NCI-H2196 treated with DMSO at 0.1 percent for 48 hours (cell line): ENCODE results near the gene KLHDC10.
"Not testable (repeated sequence)": the region's sequence is repeated elsewhere in the genome, so short reads cannot be mapped to it uniquely, and the experiment has no call there.

Experiments used
- DNase-seq: peaks from one replicate; lab custom pipeline; 2025; ENCODE audit not compliant: unreplicated experiment; lab: John Stamatoyannopoulos, UW

The KLHDC10 gene

GRCh38 chr7:130153211-130153908 is 83.0 kb downstream of the KLHDC10 start:
- no peak for DNase-seq

GRCh38 chr7:130154131-130154500 is 83.8 kb downstream of the KLHDC10 start:
- DNase-seq, result no peak

DNA sequence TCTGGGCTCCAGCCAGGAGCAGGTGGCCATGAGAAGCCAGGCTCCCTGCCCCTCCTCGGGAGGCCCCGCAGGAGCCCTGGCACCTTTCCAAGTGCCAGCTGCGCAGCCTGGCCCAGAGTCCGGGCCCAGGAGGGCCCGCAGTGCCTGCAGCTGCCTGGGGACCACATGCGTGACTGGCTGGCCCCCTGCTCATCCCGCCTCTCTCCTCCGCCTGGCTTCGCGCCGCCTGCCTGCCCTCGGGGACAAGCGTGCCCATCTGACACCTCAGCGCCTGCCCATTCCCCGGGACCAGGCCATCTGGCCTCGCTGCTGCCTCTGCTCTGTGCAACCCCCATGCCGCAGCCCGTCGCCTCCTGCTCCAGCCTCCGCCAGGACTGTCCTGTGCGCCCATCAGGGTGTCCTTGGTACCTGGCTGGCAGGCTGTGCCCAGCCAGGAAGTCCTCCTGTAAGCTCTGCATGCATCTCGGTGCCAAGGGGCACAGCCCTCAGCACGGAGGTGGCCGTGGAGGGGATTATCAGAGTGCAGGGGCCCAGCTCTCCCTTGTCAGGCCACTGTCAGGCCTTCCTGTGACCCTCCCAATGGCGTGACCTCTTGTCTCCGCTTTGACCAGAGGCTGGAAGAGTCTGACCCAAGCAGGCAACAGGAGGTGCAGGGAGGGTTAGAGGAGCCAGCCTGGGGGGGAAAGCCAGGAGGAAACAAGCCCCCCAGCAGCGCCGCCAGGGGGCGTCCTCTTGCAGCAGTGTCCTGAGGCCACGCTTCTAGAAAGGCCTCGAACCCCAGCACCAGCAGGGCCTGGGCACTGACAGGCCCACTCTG is 84.4 kb downstream of the KLHDC10 start:
- peak; percentile 50 for DNase-seq

- DNase-seq, result no peak
Observed at GRCh38 chr7:130156140-130156539, 85.8 kb downstream of the KLHDC10 start.

- DNase-seq, result no peak
Observed at GRCh38 chr7:130157700-130158099, 87.4 kb downstream of the KLHDC10 start.

DNA sequence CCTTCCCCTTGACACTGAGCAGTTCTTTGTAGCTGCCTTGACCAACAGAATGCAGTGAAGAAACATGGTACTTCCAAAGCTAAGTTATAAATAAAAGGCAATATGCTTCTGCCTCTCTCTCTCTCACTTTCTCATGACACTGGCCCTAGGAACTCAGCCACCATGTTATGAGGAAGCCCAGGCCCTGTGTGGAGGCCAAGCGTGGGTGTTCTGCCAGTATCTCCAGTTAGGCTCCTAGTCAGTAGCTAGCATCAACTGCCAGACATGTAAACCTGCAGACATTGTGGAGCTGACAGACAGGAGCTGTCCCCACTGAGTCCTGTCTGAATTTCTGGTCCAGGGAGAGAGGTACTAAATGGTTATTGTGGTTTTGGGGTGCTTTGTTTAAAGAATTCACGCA is 89.7 kb downstream of the KLHDC10 start:
- DNase-seq, result no peak

DNA sequence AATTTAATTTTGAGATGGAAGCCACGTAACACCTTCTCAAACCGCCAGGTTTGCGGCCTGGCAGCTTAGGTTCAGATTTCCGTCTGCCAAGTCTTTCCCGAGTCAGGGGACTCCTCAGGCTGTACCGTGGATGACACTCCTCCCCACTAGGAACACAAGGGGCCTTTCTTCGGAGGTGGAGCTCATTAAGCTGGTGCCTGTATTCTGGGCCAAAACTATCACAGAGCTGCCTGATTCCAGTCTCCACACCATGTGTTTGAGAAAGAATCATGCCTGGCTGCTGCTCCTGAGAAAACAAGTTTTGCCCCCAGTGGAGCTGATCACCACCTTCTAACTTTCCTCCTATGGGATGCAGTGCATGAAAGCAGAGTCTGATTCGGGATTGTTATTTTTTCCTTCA is 90.1 kb downstream of the KLHDC10 start:
- DNase-seq, result no peak

- no peak for DNase-seq
Observed at GRCh38 chr7:130162196-130162595, 91.9 kb downstream of the KLHDC10 start.

DNA sequence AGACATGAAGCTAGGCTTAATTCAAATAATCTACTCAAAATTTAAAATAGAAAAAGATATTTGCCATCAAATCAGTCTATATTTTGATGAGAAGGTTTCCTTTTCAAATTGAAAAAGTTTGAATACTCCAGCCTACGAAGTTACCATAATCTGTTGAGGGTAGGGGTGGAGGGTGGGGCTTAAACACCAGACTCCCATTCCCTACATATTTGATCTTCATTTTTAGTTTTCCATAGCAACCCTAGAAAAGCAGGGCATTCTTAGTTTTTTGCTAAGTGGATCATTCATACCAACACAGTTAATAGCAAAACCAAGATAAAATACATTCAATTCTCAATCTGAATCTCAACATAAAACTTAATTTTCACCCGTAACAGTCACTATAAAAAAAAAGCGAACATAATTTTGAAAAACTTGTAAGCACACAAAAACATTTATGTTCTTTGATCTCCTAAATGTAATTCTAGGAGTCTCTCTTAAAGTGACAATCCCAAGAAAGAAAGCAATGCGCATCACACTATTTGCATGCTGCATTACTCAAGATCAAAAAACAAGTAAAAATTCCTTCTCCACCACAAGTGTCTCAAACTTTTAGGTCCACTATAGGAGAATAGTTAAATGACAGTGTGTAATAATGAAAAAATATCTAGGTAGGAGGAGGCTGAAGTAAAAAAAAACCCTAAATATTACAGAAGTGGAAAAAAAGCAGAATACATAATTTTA is 104.1 kb downstream of the KLHDC10 start:
- no peak for DNase-seq

DNA sequence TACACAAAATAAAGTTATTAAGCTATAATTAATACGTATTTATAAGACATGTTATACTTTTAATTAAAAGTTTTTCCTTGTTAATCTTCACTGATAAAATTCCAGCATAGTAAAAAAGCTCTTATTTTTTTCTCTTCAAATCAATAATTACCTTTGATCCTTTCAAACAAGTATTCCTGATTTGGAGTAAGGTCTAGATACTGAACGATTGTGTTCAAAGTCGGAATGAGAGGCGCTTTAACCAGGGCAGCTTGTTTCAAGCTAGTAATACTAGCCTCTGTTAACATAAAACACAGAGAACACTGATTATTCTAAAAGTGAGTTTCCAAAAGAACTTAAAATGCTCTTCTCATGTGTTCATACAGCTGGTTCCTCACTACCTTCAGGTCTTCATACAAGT is 107.9 kb downstream of the KLHDC10 start:
- no peak for DNase-seq

GRCh38 chr7:130179631-130180030 is 109.3 kb downstream of the KLHDC10 start:
- DNase-seq, result no peak

DNA sequence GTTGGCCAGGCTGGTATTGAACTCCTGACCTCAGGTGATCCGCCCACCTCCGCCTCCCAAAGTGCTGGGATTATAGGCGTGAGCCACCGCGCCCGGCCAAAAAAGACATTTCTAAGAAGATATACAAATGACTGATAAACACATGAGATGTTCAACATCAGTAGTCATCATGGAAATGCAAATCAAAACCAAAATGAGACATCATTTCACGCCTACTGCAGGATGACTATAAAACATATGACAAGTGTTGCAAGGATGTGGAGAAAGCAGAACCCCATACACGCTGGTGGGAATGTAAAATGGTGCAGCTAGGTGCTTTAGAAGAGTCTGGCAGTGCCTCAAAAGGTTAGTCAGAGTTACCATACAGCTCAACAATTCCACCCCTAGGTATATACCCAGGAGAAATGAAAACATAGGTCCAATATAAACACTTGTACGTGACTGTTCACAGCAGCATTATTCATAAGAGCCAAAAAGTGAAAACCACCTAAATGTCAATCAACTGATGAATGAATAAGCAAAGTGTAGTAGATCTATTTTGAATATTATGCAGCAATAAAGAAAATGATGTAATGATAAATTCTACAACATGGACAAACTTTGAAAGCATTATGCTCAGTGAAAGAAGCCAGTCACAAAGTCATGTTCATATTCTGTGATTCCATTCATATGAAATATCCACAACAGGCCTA is 110.4 kb downstream of the KLHDC10 start:
- no peak for DNase-seq

DNA sequence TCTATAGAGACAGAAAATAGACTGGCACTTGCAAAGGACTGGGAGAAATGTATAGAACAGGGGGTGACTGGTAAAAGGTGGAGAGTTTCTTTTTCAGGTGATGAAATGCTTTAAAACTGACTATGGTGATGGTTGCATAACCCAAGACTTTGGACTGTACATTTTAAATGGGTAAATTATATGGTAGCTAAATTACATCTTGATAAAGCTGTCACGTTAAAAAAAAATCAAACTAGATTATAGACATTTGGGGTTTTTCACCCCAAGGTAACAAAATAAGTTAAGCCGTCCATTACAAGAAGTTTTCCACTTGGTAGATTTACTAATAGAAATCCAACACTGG is 110.9 kb downstream of the KLHDC10 start:
- DNase-seq, result no peak

- DNase-seq, result no peak
Observed at GRCh38 chr7:130182990-130183389, 112.7 kb downstream of the KLHDC10 start.

GRCh38 chr7:130184349-130184748 is 114.0 kb downstream of the KLHDC10 start:
- DNase-seq, result not testable (repeated sequence)
